Measurements from ENCODE around the gene SDHAF3. TPM values are rescaled to one million over a fixed set of nuclear protein-coding genes. Genes with fewer than 3 reads are reported as not detected.

SDHAF3 gene
- total and polyA plus RNA-seq, 2 of the 8 experiments (the other 6 are each of a cell fraction or from before 2014, with no cell fraction given), result 12.0 to 31.3 TPM

GRCh38 chr7:97145068-97145467 is 27.6 kb downstream of the SDHAF3 start (continued):
- TF ChIP-seq CHD7 (IDR thresholded peaks at IDR 0.05; ENCODE audit: insufficient replicate concordance, low read length) (no peak), TEAD4 (IDR thresholded peaks at IDR 0.05; ENCODE audit: low read depth, low read length) (no peak), CBX5 (IDR thresholded peaks at IDR 0.05; ENCODE audit: low read depth, low read length) (no peak), TAF7 (optimal IDR thresholded peaks at IDR 0.05; ENCODE audit: borderline replicate concordance, low read depth, low read length) (no peak), EZH2 (IDR thresholded peaks at IDR 0.05; ENCODE audit: low read depth, low read length, severe bottlenecking) (no peak), KDM1A (IDR thresholded peaks at IDR 0.05; ENCODE audit: borderline replicate concordance, low read length) (no peak), ATF2 (IDR thresholded peaks at IDR 0.05; ENCODE audit: low read length) (no peak), KDM4A (IDR thresholded peaks at IDR 0.05; ENCODE audit: low read depth, low read length, severe bottlenecking) (no peak), SRF (IDR thresholded peaks at IDR 0.05; ENCODE audit: low read depth, low read length) (no peak), EGR1 (IDR thresholded peaks at IDR 0.05; ENCODE audit: borderline replicate concordance, low read depth, low read length) (no peak)

Measured in H1 (cell line).